ENCODE data around the gene ARL2BP. TPM values are rescaled to one million over a fixed set of nuclear protein-coding genes. Genes with fewer than 3 reads are reported as not detected.

ARL2BP gene
- total and polyA plus RNA-seq, 2 of the 13 experiments (the other 11 are each of a cell fraction or from before 2014, with no cell fraction given): 64.3 to 67.6 TPM

DNA sequence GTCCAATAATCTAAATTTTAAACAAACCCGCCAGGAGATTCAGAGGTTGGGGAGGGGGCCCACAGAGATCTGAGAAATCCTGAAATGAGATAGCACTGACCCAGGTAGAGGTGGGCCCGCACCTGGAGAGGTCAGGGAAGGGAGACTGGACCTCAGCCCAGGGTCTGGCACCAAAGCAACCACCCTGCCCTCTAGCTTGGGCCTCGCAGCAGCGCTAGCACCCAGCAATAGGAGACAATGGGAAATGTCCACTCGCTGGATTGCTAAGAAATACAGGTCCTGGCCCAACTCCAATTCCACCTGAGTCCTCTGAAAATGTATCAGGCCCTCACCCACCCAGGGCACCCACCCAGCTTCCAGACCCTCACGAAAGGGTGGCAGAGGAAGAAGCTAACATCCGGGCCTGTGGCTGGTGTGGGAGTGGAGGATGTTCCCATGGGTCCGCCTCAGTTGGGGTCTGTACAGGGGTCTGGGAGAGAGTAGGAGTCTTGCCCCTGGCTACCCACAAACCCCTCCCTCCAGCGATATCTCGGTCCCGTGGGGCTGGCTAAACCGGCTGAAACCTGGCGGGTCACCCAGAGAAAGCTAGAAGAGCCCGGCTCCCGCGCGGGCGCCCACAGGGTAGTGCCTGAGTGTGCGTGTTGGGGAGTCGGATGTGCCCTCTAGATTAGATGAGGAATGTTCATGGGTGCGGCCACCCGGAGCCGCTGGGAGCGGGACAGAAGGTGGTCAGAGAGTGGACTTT is 38.3 kb downstream of the ARL2BP start (continued):
- TF ChIP-seq ELK4 (CRISPR knock-in tag; IDR thresholded peaks at IDR 0.05; ENCODE audit: borderline replicate concordance) (no peak), PLRG1 (conservative IDR thresholded peaks at IDR 0.05) (no peak), NR3C1 (CRISPR knock-in tag; IDR thresholded peaks at IDR 0.05) (no peak), ZNF558 (CRISPR knock-in tag; IDR thresholded peaks at IDR 0.05; ENCODE audit: borderline replicate concordance) (no peak), HNRNPLL (IDR thresholded peaks at IDR 0.05; ENCODE audit: low read depth, low read length, poor library complexity, severe bottlenecking) (no peak), ZNF761 (CRISPR knock-in tag; conservative IDR thresholded peaks at IDR 0.05) (no peak), KMT2A (CRISPR knock-in tag; IDR thresholded peaks at IDR 0.05) (no peak), KLF16 (CRISPR knock-in tag; IDR thresholded peaks at IDR 0.05) (no peak), ZNF124 (CRISPR knock-in tag; IDR thresholded peaks at IDR 0.05) (no peak), KDM3A (CRISPR knock-in tag; IDR thresholded peaks at IDR 0.05; ENCODE audit: low read depth) (no peak), AGO1 (IDR thresholded peaks at IDR 0.05; ENCODE audit: low read depth, low read length, poor library complexity, severe bottlenecking) (peak; percentile 3), ZNF17 (CRISPR knock-in tag; IDR thresholded peaks at IDR 0.05) (no peak), ZSCAN30 (CRISPR knock-in tag; IDR thresholded peaks at IDR 0.05) (no peak), ZNF34 (CRISPR knock-in tag; IDR thresholded peaks at IDR 0.05; ENCODE audit: borderline replicate concordance) (no peak), DNMT3B (CRISPR knock-in tag; conservative IDR thresholded peaks at IDR 0.05) (no peak), CCDC6 (CRISPR knock-in tag; IDR thresholded peaks at IDR 0.05) (no peak; the same call in 1 of the 2 replicates), MLLT10 (CRISPR knock-in tag; IDR thresholded peaks at IDR 0.05) (no peak), SUZ12 (IDR thresholded peaks at IDR 0.05; ENCODE audit: low read depth, low read length) (no peak), ZNF547 (CRISPR knock-in tag; IDR thresholded peaks at IDR 0.05) (no peak), RORA (CRISPR knock-in tag; IDR thresholded peaks at IDR 0.05) (no peak), SIX1 (CRISPR knock-in tag; IDR thresholded peaks at IDR 0.05; ENCODE audit: borderline replicate concordance) (no peak), BCL6 (CRISPR knock-in tag; IDR thresholded peaks at IDR 0.05) (no peak), ZNF746 (CRISPR knock-in tag; IDR thresholded peaks at IDR 0.05) (no peak), TP53 (CRISPR knock-in tag; conservative IDR thresholded peaks at IDR 0.05) (no peak), POGK (CRISPR knock-in tag; conservative IDR thresholded peaks at IDR 0.05) (no peak; the same call in 1 of the 2 replicates)
- TF ChIP-seq, protein P1, sequence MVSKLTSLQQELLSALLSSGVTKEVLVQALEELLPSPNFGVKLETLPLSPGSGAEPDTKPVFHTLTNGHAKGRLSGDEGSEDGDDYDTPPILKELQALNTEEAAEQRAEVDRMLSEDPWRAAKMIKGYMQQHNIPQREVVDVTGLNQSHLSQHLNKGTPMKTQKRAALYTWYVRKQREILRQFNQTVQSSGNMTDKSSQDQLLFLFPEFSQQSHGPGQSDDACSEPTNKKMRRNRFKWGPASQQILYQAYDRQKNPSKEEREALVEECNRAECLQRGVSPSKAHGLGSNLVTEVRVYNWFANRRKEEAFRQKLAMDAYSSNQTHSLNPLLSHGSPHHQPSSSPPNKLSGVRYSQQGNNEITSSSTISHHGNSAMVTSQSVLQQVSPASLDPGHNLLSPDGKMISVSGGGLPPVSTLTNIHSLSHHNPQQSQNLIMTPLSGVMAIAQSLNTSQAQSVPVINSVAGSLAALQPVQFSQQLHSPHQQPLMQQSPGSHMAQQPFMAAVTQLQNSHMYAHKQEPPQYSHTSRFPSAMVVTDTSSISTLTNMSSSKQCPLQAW (CRISPR knock-in tag; IDR thresholded peaks at IDR 0.05): no peak; the same call in 1 of the 2 replicates
- TF ChIP-seq, protein P2, sequence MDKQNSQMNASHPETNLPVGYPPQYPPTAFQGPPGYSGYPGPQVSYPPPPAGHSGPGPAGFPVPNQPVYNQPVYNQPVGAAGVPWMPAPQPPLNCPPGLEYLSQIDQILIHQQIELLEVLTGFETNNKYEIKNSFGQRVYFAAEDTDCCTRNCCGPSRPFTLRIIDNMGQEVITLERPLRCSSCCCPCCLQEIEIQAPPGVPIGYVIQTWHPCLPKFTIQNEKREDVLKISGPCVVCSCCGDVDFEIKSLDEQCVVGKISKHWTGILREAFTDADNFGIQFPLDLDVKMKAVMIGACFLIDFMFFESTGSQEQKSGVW (CRISPR knock-in tag; IDR thresholded peaks at IDR 0.05; ENCODE audit: borderline replicate concordance): no peak
